Parathyroid adenoma (tissue), 2 donors: ENCODE data around the gene NRIP2.
A peak's percentile ranks its signal among the peaks of the same experiment; 100 is the strongest.

Experiments
- H2AFZ ChIP-seq: fragments of 300-600 bp; sonication (generic); one replicate; pipeline ENCODE4 v1.7.0; 2017; ENCODE audit warnings: antibody characterized with exemption, mild to moderate bottlenecking
- H3K27ac ChIP-seq: fragments of 300-600 bp; sonication (generic); one replicate; pipeline ENCODE4 v1.7.0; 2017
- H3K27me3 ChIP-seq: fragments of 300-600 bp; sonication (generic); one replicate; pipeline ENCODE4 v1.7.0; 2017; ENCODE audit warnings: low read length; ENCODE audit not compliant: control insufficient read depth, insufficient read depth
- H3K36me3 ChIP-seq: fragments of 300-600 bp; sonication (generic); one replicate; pipeline ENCODE4 v1.7.0; 2017; ENCODE audit warnings: low read length; ENCODE audit not compliant: control insufficient read depth, insufficient read depth
- H3K4me1 ChIP-seq: fragments of 300-600 bp; sonication (generic); one replicate; pipeline ENCODE4 v1.7.0; 2017; ENCODE audit warnings: control low read depth
- H3K4me2 ChIP-seq: fragments of 300-600 bp; sonication (generic); one replicate; pipeline ENCODE4 v1.7.0; 2017; ENCODE audit warnings: low read length
- H3K4me3 ChIP-seq: fragments of 300-600 bp; sonication (generic); one replicate; pipeline ENCODE4 v1.7.0; 2017; ENCODE audit warnings: low read depth, low read length
- H3K79me2 ChIP-seq: fragments of 300-600 bp; sonication (generic); one replicate; pipeline ENCODE4 v1.7.0; 2017; ENCODE audit warnings: control low read depth
- H3K9ac ChIP-seq: fragments of 300-600 bp; sonication (generic); one replicate; pipeline ENCODE4 v1.7.0; 2017; ENCODE audit warnings: mild to moderate bottlenecking
- H3K9me3 ChIP-seq: fragments of 300-600 bp; sonication (generic); one replicate; pipeline ENCODE4 v1.7.0; 2017; ENCODE audit warnings: low read length; ENCODE audit not compliant: control insufficient read depth
- CTCF ChIP-seq: fragments of 300-600 bp; sonication (generic); IDR thresholded peaks from one replicate; pipeline ENCODE4 v1.7.0; 2017; ENCODE audit warnings: antibody characterized with exemption, mild to moderate bottlenecking
- donor health status: primary hyperparathyroidism.

NRIP2 gene

DNA sequence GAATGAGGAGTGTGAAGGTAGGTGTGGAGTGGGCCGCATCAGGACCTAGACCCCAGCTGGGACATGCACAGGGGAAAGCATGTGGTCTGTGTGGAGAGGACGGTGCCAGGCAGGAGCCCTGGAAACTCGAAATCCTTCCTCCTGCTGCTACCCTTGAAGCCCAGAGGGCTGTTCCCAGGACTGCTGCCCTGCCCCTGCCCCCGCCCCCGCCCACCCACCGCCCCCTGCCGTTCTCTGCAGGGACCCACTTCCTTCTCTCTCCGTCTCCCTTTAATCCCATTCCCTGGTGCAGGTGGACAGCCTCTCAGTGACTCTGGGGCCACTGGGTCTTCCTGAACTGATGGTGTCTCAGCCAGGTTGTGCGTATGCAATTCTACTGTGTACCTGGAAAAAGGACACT is 14.4 kb downstream of the NRIP2 start:
- H3K4me2 ChIP-seq: no peak overlapping the region
- H3K36me3 ChIP-seq: no peaks in the 10 kb centered on the region
- H3K27ac ChIP-seq: no peak overlapping the region
- H3K4me1 ChIP-seq: no peaks in the 10 kb centered on the region
- no peak overlapping the region for H3K4me3 ChIP-seq
- no peak for TF ChIP-seq CTCF
- no peaks in the 10 kb centered on the region for H3K27me3 ChIP-seq
- peaks cover 20% of the 10 kb centered on the region for H3K79me2 ChIP-seq
- no peak overlapping the region for H2AFZ ChIP-seq
- no peaks in the 10 kb centered on the region for H3K9me3 ChIP-seq
- H3K9ac ChIP-seq: no peak overlapping the region

DNA sequence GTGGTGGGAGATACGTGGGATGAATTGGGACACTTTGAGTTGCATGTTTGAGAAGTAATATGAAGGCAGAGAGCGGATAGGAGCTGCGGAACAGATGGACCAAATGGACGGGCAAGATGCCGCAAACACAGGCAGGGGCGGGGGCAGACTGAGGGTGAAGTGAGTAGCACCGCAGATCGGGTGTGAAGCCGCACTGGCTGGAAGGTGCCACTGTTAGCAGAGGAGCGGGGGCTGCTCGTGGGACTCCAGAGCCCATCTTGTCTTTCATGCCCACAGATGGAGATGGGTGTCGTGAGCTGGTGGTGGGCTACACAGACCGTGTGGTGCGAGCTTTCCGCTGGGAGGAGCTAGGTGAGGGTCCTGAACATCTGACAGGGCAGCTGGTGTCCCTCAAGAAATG is 15.0 kb downstream of the NRIP2 start:
- no peak for TF ChIP-seq CTCF
- no peaks in the 10 kb centered on the region for H3K9me3 ChIP-seq
- peaks cover 24% of the 10 kb centered on the region for H3K79me2 ChIP-seq
- H2AFZ ChIP-seq: no peak overlapping the region
- H3K36me3 ChIP-seq: no peaks in the 10 kb centered on the region
- H3K9ac ChIP-seq: no peak overlapping the region
- H3K27ac ChIP-seq: no peak overlapping the region
- no peak overlapping the region for H3K4me3 ChIP-seq
- no peaks in the 10 kb centered on the region for H3K4me1 ChIP-seq
- no peak overlapping the region for H3K4me2 ChIP-seq
- no peaks in the 10 kb centered on the region for H3K27me3 ChIP-seq

DNA sequence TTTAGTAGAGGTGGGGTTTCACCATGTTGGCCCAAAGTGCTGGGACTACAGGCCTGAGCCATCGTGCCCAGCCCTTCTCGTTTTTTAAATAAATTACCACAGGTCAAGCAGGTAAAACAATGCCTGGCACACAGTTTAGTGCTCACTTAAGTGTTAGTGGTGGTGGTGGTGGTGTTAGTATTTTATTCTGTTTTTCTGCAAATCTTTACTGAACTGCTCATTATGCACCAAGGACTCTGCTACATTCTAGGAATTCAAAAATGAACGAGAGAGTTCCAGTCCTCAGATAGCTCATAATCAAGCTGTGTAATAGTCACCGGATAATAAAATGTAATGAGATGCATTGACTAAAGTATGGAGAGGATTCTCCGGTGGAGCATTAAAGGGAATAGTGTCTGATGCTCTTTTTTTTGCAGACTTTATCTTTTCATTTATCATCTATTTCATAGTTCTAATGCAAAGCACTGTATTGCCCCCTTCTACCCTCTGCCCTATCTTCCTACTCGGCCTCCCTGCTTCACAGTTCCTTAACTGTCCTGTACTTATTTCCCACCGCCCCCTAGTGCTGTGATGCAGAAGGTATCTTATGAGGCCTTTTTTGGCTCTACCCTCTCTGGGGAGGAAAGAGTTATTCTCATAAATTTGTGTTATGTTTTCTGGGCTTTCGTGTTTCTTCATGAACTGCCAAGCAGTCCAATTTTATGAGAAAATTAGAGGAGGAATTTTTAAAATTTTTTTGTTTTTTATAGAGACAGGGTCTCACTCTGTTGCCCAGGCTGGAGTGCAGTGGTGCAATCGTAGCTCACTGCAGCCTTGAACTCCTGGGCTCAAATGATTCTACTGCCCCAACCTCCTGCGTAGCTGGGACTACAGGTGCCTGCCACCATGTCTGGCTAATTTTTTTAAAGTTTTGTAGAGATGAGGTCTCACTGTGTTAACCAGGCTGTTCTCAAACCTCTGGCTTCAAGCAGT is 21.3 kb downstream of the NRIP2 start:
- H3K79me2 ChIP-seq: peaks cover 24% of the 10 kb centered on the region
- H3K9ac ChIP-seq: peak overlapping the region; percentile 75
- no peaks in the 10 kb centered on the region for H3K9me3 ChIP-seq
- H3K36me3 ChIP-seq: no peaks in the 10 kb centered on the region
- TF ChIP-seq CTCF: peak; percentile 68
- H3K27me3 ChIP-seq: no peaks in the 10 kb centered on the region
- peak overlapping the region; percentile 95 for H3K27ac ChIP-seq
- peak overlapping the region; percentile 98 for H3K4me3 ChIP-seq
- H2AFZ ChIP-seq: peak overlapping the region; percentile 95
- H3K4me2 ChIP-seq: peak overlapping the region; percentile 77
- H3K4me1 ChIP-seq: no peaks in the 10 kb centered on the region

- H3K36me3 ChIP-seq: no peaks in the 10 kb centered on the region
- no peaks in the 10 kb centered on the region for H3K27me3 ChIP-seq
- H3K4me1 ChIP-seq: no peaks in the 10 kb centered on the region
- H3K4me3 ChIP-seq: peak within 1 kb of the TSS; percentile 98
- peak within 1 kb of the TSS; percentile 77 for H3K4me2 ChIP-seq
- peak within 1 kb of the TSS; percentile 95 for H3K27ac ChIP-seq
- H3K79me2 ChIP-seq: peaks cover 17% of the 10 kb centered on the region
- peak within 1 kb of the TSS; percentile 75 for H3K9ac ChIP-seq
- H3K9me3 ChIP-seq: no peaks in the 10 kb centered on the region
- TF ChIP-seq CTCF: no peak
- peak within 1 kb of the TSS; percentile 95 for H2AFZ ChIP-seq
Observed at GRCh38 chr12:2812290-2813213, 22.3 kb downstream of the NRIP2 start, which contains the start of gene ITFG2. Gene ITFG2, plus strand, starts transcription at chr12:2812668. Its CDS starts 93 bp downstream, at chr12:2812761.
